SK-N-MC (cell line): ENCODE measurements around the gene CCDC197.

Experiments
- DNase-seq: peaks from one replicate; pipeline ENCODE4 v3.0.0-alpha.2; 2011; ENCODE audit warnings: low read depth, low spot score
- H3K27ac ChIP-seq: fragments of 200-600 bp; sonication (generic); 2 replicates; pipeline ENCODE4 v1.5.1; 2016; ENCODE audit warnings: mixed run types
- H3K36me3 ChIP-seq: fragments of 200-600 bp; sonication (generic); 2 replicates; pipeline ENCODE4 v1.6.1; 2017; ENCODE audit warnings: antibody characterized with exemption, low read length, mixed read lengths; ENCODE audit not compliant: insufficient read depth
- H3K4me3 ChIP-seq: fragments of 200-600 bp; sonication (generic); 2 replicates; pipeline ENCODE4 v1.5.1; 2016
- H3K9ac ChIP-seq: fragments of 200-600 bp; sonication (generic); 2 replicates; pipeline ENCODE4 v1.8.0; 2017; ENCODE audit warnings: mixed run types, mixed read lengths; ENCODE audit not compliant: insufficient read length
- H3K9me3 ChIP-seq: fragments of 200-600 bp; sonication (generic); 2 replicates; pipeline ENCODE4 v1.6.1; 2017; ENCODE audit warnings: low read depth, mild to moderate bottlenecking, antibody characterized with exemption, low read length, moderate library complexity, mixed read lengths
- EZH2 ChIP-seq: fragments of 200-600 bp; sonication (generic); IDR thresholded peaks from one replicate; pipeline ENCODE4 v1.6.1; 2017; ENCODE audit warnings: antibody characterized with exemption
- FOXP2 ChIP-seq: optimal IDR thresholded peaks from 2 replicates; pipeline ENCODE3; 2011; ENCODE audit warnings: mild to moderate bottlenecking, moderate library complexity; ENCODE audit not compliant: insufficient read depth; ENCODE audit errors: extremely low read length, control extremely low read depth
- POLR2AphosphoS5 ChIP-seq: IDR thresholded peaks from 2 replicates; pipeline ENCODE4 v1.6.1; 2012; ENCODE audit warnings: mild to moderate bottlenecking, low read depth, low read length, borderline replicate concordance

Gene CCDC197

GRCh38 chr14:94058128-94058673 lies 61.1 kb downstream of the CCDC197 start:
- TF ChIP-seq POLR2AphosphoS5 = no peak
- TF ChIP-seq EZH2 = no peak
- TF ChIP-seq FOXP2 = no peak
- Histone ChIP-seq H3K36me3 (peaks cover 93% of the 10 kb centered on the region), H3K4me3 (no peak overlapping the region), H3K9ac (no peak overlapping the region), H3K27ac (no peak overlapping the region), H3K9me3 (no peaks in the 10 kb centered on the region)
- no peak for DNase-seq
